Thyroid gland (tissue), 4 donors: Measurements from ENCODE around the gene CDK16. TPM values are rescaled to one million over a fixed set of nuclear protein-coding genes. Genes with fewer than 3 reads are reported as not detected.

Experiments
- DNase-seq, 2 donors: peaks; one replicate each; pipeline ENCODE4 v3.0.0-alpha.2; 2019
- H3K27ac ChIP-seq, 3 donors: fragments of 200-600 bp; sonication (generic); 1 replicate in 2 of 3; 2 replicates in 1 of 3; pipeline ENCODE4 v1.5.1; 2016 to 2019; ENCODE audit warnings: mild to moderate bottlenecking in 1 of 3, moderate library complexity in 1 of 3
- H3K27me3 ChIP-seq: fragments of 200-600 bp; sonication (generic); one replicate; pipeline ENCODE4 v1.5.1; 2019
- H3K36me3 ChIP-seq, 2 donors: fragments of 200-600 bp; sonication (generic); one replicate each; pipeline ENCODE4 v1.5.1; 2016 to 2019
- H3K4me1 ChIP-seq, 2 donors: fragments of 200-600 bp; sonication (generic); one replicate each; pipeline ENCODE4 v1.5.1; 2017 to 2019
- H3K4me3 ChIP-seq, 3 donors: fragments of 200-600 bp; sonication (generic); replicated peaks in 1 of 3; 1 replicate in 2 of 3; 2 replicates in 1 of 3; pipeline ENCODE4 v1.5.1; 2016; ENCODE audit warnings: mild to moderate bottlenecking in 1 of 3
- H3K9me3 ChIP-seq: fragments of 200-600 bp; sonication (generic); one replicate; pipeline ENCODE4 v1.5.1; 2017
- CTCF ChIP-seq, 6 experiments: fragments of 200-600 bp in 3 of 6; fragments of 450-650 bp in 3 of 6; sonication (generic) in 3 of 6; IDR thresholded peaks; one replicate each; pipeline ENCODE4 v1.5.1; 2016 to 2019; ENCODE audit warnings: antibody characterized with exemption in 6 of 6, mild to moderate bottlenecking in 2 of 6, inconsistent platforms in 1 of 6, moderate library complexity in 1 of 6
- POLR2A ChIP-seq, 2 donors: fragments of 450-650 bp; IDR thresholded peaks; one replicate each; pipeline ENCODE4 v1.6.1; 2017; ENCODE audit warnings: antibody characterized with exemption in 2 of 2, mild to moderate bottlenecking in 2 of 2, moderate library complexity in 1 of 2
- WGBS, 2 donors: methylation state at CpG; one replicate each; pipeline ENCODE4 v1.1.5; 2017; 5-methylcytosine and 5-hydroxymethylcytosine counted together
- intact Hi-C: fragments of 100-400 bp; cut with DNase I; formaldehyde crosslinking; loops from one replicate; pipeline ENCODE4 v1.15.1; 2023
- total RNA-seq, 4 donors: library from RNA; depleted of rRNA; stranded (reverse); fragments of >200 nt; gene quantifications; one replicate each; pipeline ENCODE4 v1.2.3, GENCODE V29; 2016

Gene CDK16
- total RNA-seq, 4 donors from 2014 or later: 76.6 to 111 (median 93.7) TPM

- intact Hi-C loops: no loop called here
- peaks cover 13 to 23% of the 10 kb centered on the region in 2 donors for H3K36me3 ChIP-seq
- DNase-seq: no peak
- no peaks in the 10 kb centered on the region for H3K27me3 ChIP-seq
- no peak overlapping the region for H3K27ac ChIP-seq
- WGBS, 2 donors: 100% methylated on average over 3 to 5 of the region's 18 CpGs
- TF ChIP-seq CTCF (IDR thresholded peaks at IDR 0.05) (no peak), POLR2A (IDR thresholded peaks at IDR 0.05) (no peak)
- H3K4me3 ChIP-seq: no peak overlapping the region
- no peaks in the 10 kb centered on the region for H3K9me3 ChIP-seq
- H3K4me1 ChIP-seq: peaks cover 0 to 12% of the 10 kb centered on the region in 2 donors
Observed at GRCh38 chrX:47179928-47180255, 38.6 kb upstream of the CDK16 start.

- Histone ChIP-seq H3K4me1 (peaks cover 0 to 12% of the 10 kb centered on the region in 2 donors), H3K27me3 (no peaks in the 10 kb centered on the region), H3K36me3 (peaks cover 13 to 19% of the 10 kb centered on the region in 2 donors), H3K27ac (peak overlapping the region in 1 of 3 donors; percentile 6), H3K9me3 (no peaks in the 10 kb centered on the region), H3K4me3 (no peak overlapping the region)
- 93 to 98% methylated on average over 4 to 6 of the region's 8 CpGs for WGBS, 2 donors
- intact Hi-C loops: no loop called here
- no peak for DNase-seq
- no peak for TF ChIP-seq POLR2A (IDR thresholded peaks at IDR 0.05)
- TF ChIP-seq CTCF (IDR thresholded peaks at IDR 0.05): no peak
Observed at GRCh38 chrX:47180346-47180745, 38.1 kb upstream of the CDK16 start.

DNA sequence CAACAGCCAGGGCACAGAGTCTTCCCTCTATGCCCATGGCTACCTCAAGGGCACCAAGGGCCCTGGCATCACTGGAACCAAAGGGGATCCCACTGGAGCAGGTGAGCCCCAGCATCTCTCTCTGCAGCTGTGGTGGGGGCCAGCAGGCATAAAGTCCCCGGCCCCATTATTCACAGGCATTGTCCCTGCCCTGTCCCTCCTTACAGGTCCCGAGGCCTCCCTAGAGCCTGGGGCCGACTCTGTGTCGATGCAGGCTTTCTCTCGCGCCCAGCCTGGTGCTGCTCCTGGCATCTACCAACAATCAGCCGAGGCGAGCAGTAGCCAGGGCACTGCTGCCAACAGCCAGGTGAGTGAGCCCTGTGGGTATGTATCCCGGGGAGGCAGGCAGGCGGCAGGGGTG, 37.2 kb upstream of the CDK16 start:
- TF ChIP-seq POLR2A (IDR thresholded peaks at IDR 0.05) (no peak), CTCF (IDR thresholded peaks at IDR 0.05) (no peak)
- intact Hi-C loops: no loop called here
- WGBS, 2 donors: 100% methylated on average over 2 of the region's 10 CpGs; no CpG with 5 or more reads in 1 of the 2 donors
- no peak for DNase-seq
- Histone ChIP-seq H3K4me1 (peaks cover 0 to 12% of the 10 kb centered on the region in 2 donors), H3K9me3 (no peaks in the 10 kb centered on the region), H3K27me3 (no peaks in the 10 kb centered on the region), H3K36me3 (peaks cover 15% of the 10 kb centered on the region in 2 donors), H3K4me3 (no peak overlapping the region), H3K27ac (no peak overlapping the region)

- Histone ChIP-seq H3K36me3 (peaks cover 12 to 15% of the 10 kb centered on the region in 2 donors), H3K4me1 (peaks cover 0 to 15% of the 10 kb centered on the region in 2 donors), H3K27ac (no peak overlapping the region), H3K27me3 (no peaks in the 10 kb centered on the region), H3K9me3 (no peaks in the 10 kb centered on the region), H3K4me3 (no peak overlapping the region)
- intact Hi-C loops: no loop called here
- 94 to 98% methylated on average over 6 to 7 of the region's 9 CpGs for WGBS, 2 donors
- DNase-seq: no peak
- TF ChIP-seq POLR2A (IDR thresholded peaks at IDR 0.05) (no peak), CTCF (IDR thresholded peaks at IDR 0.05) (no peak)
Observed at GRCh38 chrX:47182106-47182700, 36.3 kb upstream of the CDK16 start.

- WGBS, 2 donors: 96 to 98% methylated on average over 3 to 4 of the region's 4 CpGs
- no peaks in the 10 kb centered on the region for H3K9me3 ChIP-seq
- H3K27me3 ChIP-seq: no peaks in the 10 kb centered on the region
- H3K27ac ChIP-seq: peak overlapping the region in 1 of 3 donors; percentile 44
- peaks cover 12 to 15% of the 10 kb centered on the region in 2 donors for H3K36me3 ChIP-seq
- TF ChIP-seq CTCF (IDR thresholded peaks at IDR 0.05) (no peak), POLR2A (IDR thresholded peaks at IDR 0.05) (no peak)
- H3K4me3 ChIP-seq: no peak overlapping the region
- intact Hi-C loops: no loop called here
- peaks cover 0 to 9% of the 10 kb centered on the region in 2 donors for H3K4me1 ChIP-seq
- no peak for DNase-seq
Observed at GRCh38 chrX:47184486-47184885, 34.0 kb upstream of the CDK16 start.
